SJSA1 (cell line): ENCODE data around the gene SPINK2. TPM values are rescaled to one million over a fixed set of nuclear protein-coding genes. Genes with fewer than 3 reads are reported as not detected.

Source experiments
- total RNA-seq: library from RNA; depleted of rRNA; stranded (reverse); fragments of >200 nt; shearing (Covaris generic); gene quantifications from 2 replicates; pipeline ENCODE4 v1.2.3, GENCODE V29; 2014; rRNA removed

The SPINK2 gene
- total RNA-seq, 1 experiment from 2014 or later: not detected

Other genes with a start within 250 kb of the SPINK2 start
- 4.3 and 5.5 TPM in 2 replicates for gene HOPX, start 140.4 kb downstream of the SPINK2 start, total RNA-seq
- gene REST, start 86.2 kb upstream of the SPINK2 start, total RNA-seq: 28.9 and 41.8 TPM in 2 replicates
- 11.6 and 13.1 TPM in 2 replicates for gene NOA1, start 155.9 kb upstream of the SPINK2 start, total RNA-seq
- gene POLR2B, start 157.2 kb upstream of the SPINK2 start, total RNA-seq: 173 and 187 TPM in 2 replicates